ENCODE results near the gene SLC6A16.

Gene SLC6A16

DNA sequence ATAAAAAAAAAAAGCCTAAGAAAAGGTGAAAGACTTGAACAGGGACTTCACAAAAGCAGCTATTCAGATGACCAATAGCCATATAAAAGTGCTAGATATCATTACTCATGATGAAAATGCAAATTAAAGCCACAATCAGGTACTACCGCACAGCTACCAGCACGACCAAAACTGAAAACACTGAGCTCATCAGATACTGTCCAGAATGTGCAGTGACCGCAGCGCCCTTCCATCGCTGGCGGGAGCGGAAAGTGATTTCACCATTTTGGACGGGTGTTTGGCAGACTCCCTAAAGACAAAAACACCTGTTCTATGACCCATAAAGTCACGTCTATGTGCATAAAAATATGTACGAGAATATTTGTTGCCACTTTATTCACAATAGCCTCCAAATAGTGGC is 60.7 kb downstream of the SLC6A16 start:
- DNase-seq: no peak

- DNase-seq: no peak
Observed at GRCh38 chr19:49261602-49262001, 63.4 kb downstream of the SLC6A16 start.

DNA sequence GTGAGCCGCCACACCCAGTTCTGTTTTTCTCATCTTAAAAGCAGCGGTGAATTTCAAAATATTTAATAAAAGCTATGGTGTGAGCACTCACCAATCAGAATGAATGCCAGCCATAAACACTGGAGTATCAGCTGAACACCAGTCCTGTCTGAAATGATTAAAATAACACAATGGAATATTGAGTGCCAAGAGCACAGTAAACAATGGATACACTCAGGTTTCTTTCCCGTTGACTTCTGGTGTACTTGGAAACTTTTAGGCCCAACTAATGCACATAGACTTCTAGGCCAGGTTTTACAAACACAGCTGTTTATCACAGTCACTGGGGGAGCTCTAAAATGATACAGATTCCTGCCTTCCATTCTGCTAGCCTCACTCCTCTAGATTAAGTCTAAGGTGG is 68.3 kb downstream of the SLC6A16 start:
- no peak for DNase-seq

GRCh38 chr19:49255674-49256073 is 69.3 kb downstream of the SLC6A16 start:
- DNase-seq: no peak

GRCh38 chr19:49249933-49250332 is 75.1 kb downstream of the SLC6A16 start:
- no peak for DNase-seq

GRCh38 chr19:49247676-49248075 is 77.3 kb downstream of the SLC6A16 start:
- DNase-seq: no peak

GRCh38 chr19:49244256-49244655 is 80.7 kb downstream of the SLC6A16 start:
- no peak for DNase-seq

- DNase-seq: no peak
Observed at GRCh38 chr19:49243726-49244125, 81.3 kb downstream of the SLC6A16 start.

- no peak for DNase-seq
Observed at GRCh38 chr19:49243129-49243528, 81.9 kb downstream of the SLC6A16 start.

- DNase-seq: no peak
Observed at GRCh38 chr19:49241769-49242168, 83.2 kb downstream of the SLC6A16 start.
